Pulmonary artery endothelial cell (primary cell): ENCODE measurements around the gene SLC6A5. TPM values are rescaled to one million over a fixed set of nuclear protein-coding genes. Genes with fewer than 3 reads are reported as not detected.
"Not testable (repeated sequence)": the region's sequence is repeated elsewhere in the genome, so short reads cannot be mapped to it uniquely, and the experiment has no call there.

ENCODE experiments used
- DNase-seq: peaks from one replicate; pipeline ENCODE4 v3.0.0-alpha.2; 2011; ENCODE audit warnings: low read depth, low spot score
- total RNA-seq: library from RNA; depleted of rRNA; stranded (reverse); fragments of >200 nt; gene quantifications from 2 replicates; pipeline ENCODE4 v1.2.3, GENCODE V29; 2014

The SLC6A5 gene
- not detected in 2 replicates for total RNA-seq

DNA sequence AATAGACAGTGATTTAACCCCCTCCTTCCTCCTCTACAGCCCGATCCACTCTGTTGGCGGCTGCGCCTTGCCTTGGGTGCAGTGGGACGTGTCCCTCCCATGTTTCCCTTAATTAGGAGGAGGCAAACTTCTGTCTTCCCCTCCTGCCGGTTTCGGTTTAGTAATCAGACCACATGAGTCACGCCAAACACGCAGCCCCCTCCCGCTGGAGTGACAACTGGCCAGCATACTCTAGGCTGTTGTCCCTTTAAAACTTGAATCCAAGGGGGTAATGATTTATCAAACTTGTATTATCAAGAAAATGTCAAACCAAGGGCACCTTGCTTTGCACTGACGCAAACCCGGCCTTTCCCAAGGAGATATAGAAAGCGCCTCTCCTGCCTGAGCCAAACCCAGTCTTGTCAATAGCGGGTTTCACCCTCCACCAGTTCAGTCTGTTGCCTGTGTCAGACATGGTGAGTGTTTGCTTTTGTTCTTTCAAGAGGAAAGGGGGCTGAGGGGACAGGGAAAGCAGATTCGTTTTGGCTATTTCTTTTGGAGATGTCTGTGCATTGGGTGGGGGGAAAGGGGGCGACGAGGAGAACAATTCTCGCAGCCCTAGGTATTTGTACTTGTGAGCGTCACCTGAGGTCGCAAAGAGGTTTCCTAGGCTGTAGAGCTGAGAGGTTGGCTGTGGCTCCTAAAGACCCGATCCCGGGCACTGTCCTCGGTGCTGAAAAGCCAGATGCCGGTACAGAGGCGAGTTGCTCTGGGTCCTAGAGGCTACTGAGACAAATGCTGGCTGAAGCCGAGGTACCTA, at the start of gene SLC6A5:
SLC6A5 (plus strand) TSS at position 388 of the 799 bp plus-strand sequence; CDS start at position 453, 65 bp downstream.
- DNase-seq, result no peak

DNA sequence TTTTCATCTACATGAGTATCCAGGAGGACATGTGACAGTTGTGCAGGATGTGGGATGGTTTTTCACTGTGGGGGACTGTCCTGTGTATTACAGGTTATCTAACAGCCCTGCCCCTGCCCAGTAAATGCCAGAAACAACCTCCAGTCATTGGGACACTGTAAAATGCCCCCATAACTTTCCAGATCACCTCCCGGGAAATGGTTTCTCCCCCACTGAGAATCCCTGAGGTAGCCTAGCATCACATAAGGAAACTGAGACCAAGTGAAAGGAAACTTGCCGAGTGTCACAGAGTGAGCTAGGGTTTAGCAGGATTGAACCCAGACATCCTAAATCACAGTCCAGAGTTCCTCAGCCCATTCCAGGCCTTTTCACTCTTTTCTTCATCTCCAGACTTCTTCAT, 48.3 kb upstream of the SLC6A5 start:
- DNase-seq, result no peak

DNA sequence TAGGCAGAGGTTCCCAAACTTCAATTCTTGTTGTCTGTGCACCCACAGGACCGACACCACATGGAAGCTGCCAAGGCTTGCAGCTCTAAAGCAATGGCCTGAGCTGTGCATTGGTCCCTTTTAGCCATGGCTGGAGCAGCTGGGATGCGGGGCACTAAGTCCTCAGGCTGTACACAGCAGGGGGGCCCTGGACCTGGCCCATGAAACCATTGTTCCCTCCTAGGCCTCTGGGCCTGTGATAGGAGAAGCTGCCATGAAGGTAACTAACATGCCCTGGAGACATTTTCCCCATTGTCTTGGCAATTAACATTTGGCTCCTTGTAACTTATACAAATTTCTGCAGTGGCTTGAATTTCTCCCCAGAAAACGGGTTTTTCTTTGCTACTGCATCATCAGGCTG, 43.6 kb upstream of the SLC6A5 start:
- no peak for DNase-seq

DNA sequence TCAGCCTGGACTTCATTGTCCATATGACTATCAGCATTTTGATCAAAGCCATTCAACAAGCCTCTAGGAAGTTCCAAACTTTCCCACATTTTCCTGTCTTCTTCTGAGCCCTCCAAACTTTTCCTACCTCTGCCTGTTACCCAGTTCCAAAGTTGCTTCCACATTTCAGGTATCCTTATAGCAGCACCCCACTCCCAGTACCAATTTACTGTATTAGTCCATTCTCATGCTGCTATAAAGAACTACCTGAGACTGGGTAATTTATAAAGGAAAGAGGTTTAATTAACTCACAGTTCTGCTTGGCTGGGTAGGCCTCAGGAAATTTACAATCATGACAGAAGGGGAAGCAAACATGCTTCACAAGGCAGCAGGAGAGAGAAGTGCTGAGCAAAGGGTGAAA, 43.0 kb upstream of the SLC6A5 start:
- not testable (repeated sequence) for DNase-seq

DNA sequence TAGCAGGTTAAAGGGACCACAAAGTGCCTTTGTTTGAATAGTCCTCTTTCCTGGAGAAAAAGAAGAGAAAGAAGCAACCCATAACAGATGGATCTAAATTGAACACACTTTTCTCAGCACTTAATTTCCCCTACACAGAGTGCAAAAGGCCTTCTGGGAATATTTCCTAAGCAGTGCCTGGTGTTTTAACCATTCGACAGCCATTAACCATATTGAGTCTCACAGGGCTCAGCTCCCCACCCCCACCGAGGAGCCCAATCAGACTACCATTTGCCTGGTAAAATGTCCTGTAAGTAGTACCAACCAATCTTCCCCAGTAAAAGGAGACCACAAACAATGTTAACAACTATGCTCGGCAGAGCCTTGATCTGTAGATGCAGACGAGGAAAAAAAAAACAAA, 40.7 kb upstream of the SLC6A5 start:
- no peak for DNase-seq

DNA sequence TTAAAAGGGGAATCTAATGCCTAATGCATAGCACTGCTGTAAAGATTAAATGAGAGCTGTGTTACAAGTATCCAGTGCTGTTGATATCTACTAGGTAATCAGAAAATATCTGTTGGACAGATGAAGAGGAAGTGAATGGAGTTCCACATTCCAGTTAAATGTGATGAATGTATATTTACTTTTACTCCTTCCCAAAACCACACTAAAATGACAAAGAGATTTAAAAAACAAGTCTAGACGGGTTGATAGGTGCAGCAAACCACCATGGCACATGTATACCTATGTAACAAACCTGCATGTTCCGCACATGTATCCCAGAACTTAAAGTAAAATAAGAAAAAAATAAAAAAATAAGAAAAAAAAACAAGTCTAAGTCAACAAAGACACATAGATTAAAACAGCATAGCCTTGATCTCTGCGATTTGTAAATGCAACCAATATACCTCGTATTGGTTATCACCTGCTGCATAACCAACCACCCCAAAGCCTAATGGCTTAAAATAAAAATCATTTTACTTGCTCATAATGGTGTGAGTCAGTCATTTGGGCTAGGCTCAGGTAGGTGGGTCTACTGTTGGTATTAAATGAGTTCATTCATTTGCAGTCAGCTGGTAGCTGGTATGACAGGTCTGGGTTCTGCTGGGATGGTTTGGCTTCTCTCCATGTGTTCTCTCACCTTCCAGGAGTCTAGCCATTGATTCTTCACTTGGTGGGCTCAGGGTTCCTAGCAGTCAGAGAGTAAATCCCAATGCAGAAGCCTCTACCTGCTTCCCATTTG, 39.7 kb upstream of the SLC6A5 start:
- no peak for DNase-seq

DNA sequence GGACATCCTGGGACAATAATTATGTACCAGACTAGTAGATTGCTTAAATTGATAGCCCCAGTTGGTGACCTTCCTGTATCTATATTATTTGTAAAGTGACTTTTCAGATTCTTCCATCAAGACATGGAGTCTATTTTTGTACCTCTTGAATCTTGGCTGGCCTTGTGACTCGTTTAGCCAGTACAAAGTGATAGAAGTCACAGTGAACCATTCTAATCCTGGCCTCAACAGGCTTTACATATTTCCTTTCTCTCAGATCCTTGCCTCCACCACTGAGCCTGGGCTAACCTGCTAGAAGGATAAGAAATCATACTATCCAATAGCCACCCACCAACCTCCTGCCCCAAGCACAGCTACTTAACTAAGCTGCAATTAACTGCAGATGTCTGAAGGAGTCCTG, 37.5 kb upstream of the SLC6A5 start:
- no peak for DNase-seq

DNA sequence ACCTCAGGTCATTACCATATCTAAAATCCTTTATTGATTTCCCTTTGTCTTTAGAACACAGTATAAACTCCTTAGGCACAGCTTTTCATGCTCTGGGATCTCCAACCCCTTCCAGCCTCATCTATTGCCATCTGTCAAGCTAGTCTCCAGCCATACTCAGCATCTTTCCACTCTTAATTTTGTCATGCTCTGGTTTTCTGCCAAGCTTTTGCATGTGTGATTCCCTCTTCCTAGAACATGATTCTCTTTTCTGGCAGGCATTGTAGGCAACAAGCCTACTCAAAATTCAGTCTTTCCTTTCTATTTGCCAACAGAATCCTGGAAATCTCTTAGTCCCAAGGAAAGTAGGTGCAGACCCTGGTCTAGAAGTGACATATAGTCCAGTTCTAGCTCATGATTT, 35.5 kb upstream of the SLC6A5 start:
- no peak for DNase-seq

DNA sequence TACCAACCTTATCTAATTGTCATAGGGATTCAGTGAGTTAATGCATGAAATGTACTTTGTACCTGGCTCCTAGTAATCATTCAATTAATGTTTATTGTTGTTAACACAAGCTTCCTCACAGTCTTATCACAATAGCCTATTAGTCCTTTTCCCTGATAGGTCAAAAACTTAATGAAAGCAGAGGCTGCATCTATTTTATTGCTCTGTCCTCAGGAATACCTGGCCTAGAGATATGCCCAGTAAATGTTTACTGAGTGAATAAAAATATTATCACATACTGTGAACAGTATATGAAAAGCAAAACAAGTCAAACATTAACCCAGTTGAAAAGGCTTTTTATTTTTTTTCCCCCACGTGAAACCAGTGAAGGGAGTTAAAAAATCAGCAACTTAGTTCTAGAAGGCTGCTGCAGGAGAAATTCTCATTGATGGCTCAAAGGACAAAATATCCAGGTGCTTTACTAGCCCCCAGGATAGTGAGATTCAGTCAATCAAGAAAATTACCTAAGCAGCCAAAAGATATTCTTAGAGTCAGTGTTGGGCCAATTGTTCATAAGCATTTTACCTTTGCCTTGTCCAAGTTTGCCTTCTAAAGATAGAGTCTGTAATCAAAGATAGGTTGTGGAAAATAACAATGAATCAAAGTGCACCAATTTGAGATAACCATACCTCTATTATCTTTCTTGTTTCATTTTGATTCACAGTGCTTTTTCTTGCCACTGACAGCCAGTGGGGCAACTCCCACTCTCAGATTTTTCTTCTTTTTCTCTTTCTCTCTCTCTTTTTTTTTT, 34.4 kb upstream of the SLC6A5 start:
- DNase-seq, result no peak

DNA sequence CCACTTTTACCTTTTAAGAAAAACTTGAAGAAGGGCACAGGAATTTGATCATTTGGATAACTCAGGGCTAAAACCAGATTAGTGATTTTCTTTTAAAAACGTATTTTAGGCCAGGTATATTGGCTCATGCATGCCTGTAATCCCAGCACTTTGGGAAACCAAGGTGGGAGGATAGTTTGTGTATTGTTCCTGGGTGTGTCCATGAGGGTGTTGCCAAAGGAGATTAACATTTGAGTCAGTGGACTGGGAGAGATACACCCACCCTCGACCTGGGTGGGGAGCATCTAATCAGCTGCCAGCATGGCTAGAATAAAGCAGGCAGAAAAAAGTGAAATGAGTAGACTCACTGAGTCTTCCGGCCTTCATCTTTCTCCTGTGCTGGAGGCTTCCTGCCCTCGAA, 33.3 kb upstream of the SLC6A5 start:
- DNase-seq, result not testable (repeated sequence)

DNA sequence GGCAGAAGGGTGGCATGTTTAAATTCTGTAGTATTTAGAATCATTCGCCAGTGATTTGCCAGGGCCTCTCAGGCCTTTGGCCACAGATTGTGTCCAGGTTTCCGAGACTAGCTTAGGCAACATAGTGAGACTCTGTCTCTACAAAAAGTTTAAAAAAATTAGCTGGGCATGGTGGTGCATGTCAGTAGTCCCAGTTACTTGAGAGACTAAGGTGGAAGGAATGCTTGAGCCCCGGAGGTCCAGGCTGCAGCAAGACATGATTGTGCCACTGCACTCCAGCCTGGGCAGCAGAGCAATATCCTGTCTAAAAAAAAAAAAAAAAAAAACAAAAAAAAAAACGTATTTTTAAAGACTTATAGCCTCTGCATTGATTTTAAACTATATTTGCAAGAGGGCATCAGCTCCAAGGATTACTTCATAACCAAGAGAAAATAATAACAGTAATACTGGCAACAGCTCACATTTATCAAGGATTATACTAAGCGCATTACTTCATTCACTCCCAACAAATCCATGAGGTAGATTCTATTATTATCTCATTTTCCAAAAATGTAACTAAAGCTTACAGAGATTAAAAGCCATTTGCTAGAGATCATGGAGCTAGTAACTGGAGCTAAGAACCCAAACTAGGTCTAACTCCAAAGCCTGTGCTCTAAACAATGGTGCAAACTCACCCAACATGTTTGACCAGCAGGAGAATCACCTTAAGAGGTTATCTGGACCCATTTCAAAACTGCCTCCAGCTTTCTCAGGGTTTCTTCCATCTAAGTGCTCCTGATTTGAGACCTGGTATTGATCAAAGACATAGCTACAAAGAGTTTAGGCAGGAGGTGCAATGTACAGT, 32.6 kb upstream of the SLC6A5 start:
- no peak for DNase-seq

DNA sequence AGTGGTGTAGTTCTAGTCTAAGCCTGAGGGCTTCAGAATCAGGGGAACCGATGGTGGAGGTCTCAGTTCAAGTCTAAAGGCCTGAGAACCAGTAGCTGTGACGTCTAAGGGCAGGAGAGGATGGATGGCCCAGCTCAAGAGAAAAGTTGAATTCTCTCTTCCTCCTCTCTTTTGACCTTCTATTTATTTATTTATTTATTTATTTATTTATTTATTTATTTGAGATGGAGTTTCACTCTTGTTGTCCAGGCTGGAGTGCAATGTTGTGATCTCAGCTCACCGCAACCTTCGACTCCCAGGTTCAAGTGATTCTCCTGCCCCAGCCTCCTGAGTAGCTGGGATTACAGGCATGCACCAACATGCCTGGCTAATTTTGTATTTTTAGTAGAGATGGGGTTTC, 19.7 kb upstream of the SLC6A5 start:
- DNase-seq, result not testable (repeated sequence)

DNA sequence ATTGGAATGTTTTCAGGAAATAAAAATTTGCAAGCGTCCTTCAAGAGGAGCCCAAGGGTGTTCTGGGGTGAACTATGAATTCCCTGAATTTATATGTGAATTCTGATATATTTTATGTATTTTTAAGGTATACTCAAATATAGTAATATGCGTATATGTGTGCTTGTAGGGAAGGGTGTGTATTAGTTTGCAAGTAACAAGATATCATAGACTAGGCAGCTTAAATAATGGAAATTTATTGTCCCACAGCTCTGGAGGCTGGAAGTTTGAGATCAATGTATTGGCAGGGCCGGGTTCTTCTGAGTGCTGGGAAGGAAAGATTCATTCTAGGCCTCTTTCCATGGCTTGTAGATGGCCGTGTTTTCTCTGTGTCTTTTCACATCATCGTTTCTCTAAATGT, 16.2 kb upstream of the SLC6A5 start:
- no peak for DNase-seq

DNA sequence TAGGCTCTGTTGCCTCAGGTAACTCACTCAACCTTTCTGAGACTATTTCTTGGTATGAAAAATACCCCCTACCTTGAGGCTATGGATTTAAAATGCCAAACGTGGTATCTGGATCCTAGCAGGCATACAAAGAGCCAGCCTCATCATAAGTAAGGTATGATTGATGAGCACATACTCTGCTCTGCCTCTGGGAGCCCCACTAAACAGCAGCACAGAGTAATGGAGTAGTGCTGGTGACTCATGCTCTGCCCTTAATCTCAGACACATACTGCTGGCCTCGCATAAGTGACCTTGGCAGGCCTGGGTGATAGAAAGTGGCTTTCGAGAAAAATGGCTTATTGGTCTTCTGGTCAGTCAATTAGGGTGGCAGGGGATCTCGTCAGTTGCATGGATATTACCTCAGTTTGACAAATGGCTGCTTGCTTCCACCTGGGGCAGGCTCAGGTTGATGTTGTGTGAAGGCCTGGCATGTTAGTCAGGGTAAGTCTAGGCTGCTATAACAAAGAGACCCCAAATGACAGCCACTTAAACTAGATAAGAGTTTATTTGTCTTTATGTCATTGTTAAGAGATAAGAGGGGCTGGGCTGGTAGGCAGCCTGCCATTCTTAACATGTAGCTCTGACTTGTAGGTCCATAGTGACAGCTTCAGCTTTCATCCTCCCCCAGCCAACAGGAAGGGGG, 15.2 kb upstream of the SLC6A5 start:
- no peak for DNase-seq

DNA sequence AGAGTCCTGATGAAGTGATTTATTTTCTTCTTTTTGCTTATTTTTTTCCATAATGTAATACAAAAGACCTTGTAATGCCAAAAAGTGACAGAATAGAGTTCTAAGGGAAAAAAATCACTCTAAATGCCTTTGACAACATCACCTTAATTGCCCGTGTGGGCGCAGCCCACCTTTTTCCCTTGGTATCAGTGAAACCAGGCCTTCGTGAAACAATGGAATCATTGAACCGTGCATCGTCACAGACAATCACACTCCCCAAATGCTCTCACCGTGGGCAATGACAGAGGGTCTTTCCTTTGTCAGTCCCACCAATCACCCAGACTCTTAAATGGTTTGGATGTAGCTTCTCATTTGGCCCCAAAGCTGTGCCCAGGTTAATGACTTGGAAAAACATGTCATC, 9.6 kb upstream of the SLC6A5 start:
- DNase-seq, result no peak

DNA sequence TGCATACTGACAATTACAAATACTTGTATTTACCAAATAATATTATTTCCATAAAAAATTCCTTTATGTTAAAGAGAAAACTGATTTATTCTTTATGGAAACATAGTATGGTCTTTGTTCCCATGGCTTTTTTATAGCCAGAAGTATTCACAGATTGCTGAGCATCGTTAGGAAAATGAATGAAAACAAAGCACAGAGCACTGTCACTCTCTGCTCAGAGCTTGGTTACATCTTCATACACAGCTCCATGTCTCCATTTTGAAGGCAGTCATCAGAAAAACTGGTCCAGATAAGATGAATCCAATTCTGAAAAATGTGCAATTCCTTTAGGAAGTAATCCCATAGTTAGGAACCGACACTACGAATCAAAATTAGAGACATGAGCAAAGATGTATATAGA, 9.0 kb upstream of the SLC6A5 start:
- DNase-seq, result no peak

DNA sequence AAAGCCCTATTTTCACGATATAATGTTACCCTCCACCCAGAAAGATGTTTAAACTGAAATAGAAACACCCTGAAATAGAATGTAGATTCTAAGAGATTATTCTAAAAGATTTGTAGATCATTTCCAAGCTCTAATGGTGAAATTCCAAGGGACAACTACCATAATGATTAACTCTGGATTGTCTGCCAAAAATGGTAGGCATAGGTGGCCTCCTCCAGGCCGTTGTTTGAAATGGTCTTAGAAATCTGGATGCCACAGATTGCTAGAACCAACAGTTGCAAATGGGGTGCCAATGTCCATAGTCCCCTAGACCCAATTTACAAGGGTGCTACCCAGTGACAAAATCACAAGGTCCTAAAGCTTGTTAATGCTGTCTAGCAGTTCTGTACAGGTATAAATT, 6.7 kb upstream of the SLC6A5 start:
- DNase-seq, result no peak

DNA sequence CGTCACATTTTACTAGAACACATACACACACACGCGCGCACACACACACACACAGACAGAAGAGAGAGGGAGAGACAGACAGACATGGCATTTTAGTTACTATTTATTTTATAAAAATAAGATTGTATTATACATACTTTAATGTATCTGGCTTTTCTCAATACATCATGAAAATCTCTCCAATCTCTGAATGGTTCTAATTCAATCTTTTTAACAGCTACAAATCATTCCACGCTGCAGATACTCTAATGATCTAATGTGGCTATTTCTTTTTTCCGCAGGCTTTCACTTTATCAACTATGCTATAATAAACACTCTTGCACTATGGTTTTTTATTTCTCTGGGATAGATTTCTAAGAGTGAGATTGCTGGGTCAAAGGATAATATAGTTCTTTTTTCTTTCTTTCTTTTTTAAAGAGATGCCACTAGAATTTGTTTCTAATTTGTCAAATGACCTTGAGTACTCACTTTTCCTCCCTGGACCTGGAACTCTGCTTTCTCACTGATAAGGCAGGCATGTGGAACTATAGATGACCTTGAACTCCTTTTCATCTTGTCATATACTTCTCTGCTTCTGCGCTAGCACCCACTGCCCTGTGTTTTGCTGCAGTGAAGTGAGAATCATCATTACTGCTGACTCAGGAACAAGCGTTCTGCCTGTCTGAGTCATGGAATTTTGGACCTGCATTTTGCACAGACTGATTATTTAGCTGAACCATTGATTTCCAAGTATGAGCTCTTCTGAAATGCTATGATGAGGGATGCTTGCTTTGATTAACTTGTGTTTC, 4.9 kb upstream of the SLC6A5 start:
- DNase-seq, result no peak

DNA sequence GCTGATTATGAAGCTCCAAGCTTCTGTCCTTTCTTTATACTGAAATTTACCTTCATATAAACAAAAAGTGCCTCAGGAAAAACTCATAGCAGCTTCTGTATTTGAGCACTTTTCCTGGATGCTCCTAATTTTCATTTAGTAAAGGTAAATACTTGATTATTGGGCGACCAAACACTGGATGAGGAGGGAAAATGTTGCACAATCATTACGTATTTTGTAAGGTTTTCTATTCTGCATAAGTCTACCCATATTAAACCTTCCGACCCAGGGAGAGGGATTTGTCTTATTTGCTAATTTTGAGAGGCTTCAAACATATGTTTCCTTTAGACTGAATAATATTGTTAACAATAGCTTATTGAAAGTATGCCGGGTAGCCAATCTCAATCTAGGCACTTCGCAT, 4.3 kb upstream of the SLC6A5 start:
- DNase-seq, result no peak
